ENCODE results near the gene FBXO30.

FBXO30 gene

DNA sequence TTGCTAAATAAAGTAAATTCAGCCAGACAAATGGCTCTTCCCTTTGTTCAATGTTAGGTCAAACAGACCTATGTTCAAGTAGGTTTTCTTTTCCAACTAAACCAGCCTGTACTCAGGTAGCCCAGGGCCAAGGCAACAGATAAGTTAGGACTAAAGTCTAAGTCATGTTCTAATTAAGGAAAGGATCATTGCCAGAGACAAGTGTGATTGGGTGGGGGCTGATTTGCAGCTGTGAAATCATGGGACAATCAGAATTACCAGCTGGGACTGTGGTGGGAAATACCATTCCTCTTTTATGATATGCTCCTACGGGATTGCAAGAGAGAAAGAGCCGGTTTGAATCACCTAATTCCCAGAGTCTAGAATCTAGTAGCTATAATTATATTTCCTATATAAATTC, 4.2 kb upstream of the FBXO30 start:
- DNase-seq: no peak

- no peak for DNase-seq
These were observed 1.8 kb upstream of the FBXO30 start for GRCh38 chr6:145816392-145816791.

DNA sequence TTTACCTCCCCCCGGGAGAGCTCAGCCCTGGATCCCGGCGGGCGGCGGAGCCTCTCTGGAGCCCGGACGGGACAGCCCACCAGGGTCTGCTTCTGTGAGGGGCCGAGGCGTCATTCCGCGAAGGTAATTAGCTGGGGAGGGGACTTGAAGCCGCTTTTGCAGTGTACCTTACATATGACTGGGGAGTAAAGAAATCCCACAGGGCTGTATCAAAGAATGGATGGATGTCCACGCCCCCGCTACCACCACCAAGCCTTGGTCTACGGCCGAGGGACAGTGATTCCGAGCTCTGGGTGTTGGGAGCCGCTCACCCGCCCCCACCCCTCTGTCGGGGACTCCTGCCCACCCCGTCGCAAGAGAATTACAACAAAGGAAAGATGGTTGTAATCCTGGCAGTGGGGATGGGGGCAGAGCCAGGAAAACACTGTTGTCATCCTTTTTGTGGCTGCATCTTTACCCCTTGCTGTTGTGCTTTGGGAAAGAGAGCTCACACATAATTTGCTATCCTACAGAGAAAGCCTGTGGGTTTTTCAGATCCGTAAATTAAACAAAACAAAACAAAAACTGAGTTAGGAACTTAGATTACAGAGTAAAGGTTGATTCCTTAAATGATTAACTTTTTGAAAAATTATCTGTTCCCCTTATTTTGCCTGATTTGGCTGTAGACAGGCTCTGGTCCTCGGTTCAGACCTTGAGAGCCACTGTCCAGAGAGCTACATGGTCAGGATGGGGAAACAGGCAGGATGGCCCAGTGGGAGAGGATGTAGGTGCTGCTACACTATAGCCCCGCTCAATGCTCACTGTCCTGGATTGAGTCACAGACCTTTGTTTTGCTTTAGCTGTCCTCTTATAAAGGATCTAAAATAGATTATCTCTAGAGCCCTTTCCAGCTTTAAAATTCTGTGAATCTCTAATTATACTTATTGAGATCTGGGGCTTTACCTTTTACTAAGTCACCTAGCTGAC, 997 bp upstream of the FBXO30 start:
- DNase-seq: no peak

- no peak for DNase-seq
These were observed 527 bp downstream of the FBXO30 start for GRCh38 chr6:145814035-145814500.

GRCh38 chr6:145813285-145814034, 1.1 kb downstream of the FBXO30 start:
- no peak for DNase-seq

GRCh38 chr6:145811741-145812140, 2.9 kb downstream of the FBXO30 start:
- DNase-seq: no peak

GRCh38 chr6:145809785-145810184, 4.8 kb downstream of the FBXO30 start:
- no peak for DNase-seq

DNA sequence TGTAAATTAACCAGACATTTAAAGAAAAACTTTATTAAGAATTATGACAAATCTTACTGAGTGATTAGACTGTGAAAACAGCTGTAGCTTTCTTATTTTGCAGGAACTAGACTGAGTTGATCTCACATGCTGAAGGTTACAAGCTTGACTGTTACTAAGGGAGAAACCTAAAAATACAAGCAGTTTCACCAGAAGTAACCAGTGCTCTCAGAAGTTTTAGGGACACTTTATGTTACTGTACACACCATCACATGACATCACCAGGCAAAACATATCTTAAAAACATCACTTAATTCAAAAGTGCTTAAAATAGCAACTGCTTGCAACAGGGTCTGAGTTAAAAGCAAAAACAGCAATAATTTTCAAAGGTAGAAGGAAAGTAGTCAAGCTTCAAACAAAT, 5.4 kb downstream of the FBXO30 start:
- no peak for DNase-seq

- DNase-seq: no peak
These were observed 6.4 kb downstream of the FBXO30 start for GRCh38 chr6:145808239-145808638.

DNA sequence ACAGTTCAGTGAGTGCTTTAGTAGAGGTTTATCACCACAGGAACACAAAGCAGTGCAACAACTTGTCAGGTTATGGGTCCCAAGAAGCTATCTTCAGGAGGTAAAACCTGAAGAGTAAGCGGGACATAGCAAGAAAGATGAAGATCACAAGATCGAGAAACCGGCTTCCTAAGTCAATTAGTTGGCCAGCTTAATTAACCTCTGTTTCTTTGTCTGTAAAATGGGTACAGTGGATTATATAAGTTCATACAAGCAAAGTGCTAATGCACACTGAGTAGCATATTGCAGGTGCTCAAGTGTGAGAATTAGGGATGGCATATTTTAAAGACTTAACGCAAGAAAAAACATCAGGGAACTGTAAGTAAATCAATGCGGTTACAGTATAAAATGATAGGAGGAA, 12.5 kb downstream of the FBXO30 start:
- DNase-seq: no peak

GRCh38 chr6:145801021-145801420, 13.6 kb downstream of the FBXO30 start:
- DNase-seq: no peak

DNA sequence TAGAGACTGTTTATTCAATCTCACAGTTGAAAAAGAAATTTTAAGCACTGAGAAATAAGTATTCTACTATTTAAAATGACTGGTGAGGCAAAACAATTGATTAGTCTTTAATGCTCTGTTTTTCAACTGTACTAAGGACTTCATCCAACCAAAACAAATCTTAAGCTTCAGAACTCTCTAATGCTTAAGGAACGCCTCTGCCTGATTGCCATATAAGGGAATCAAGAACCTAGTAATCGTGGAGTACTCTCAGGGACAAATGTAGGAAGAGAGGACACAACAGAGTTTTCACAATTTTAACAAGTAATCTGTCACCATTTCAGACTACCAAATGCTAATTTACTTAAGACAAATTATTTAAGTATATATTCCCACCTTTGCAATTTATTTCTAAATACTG, 16.1 kb downstream of the FBXO30 start:
- no peak for DNase-seq

- DNase-seq: no peak
These were observed 25.2 kb downstream of the FBXO30 start for GRCh38 chr6:145789443-145789842.

- DNase-seq: no peak
These were observed 26.9 kb downstream of the FBXO30 start for GRCh38 chr6:145787688-145788087.

DNA sequence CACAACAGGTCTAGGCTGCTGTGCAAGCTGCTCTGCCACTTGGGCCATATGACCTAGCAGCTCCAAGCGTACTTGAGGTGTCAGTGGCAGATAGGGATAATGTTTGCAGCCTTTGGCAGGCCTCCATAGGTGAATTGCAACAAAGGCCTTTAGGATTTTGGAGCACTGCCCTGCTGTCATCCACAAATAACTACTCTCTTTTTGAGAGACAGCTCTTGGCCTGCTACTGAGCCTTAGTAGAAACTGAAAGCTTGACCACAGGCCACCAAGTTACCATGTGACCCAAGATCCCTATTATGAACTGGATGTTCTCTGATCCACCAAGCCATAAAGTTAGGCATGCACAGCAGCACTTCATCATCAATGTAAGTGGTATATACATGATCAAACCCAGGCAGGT, 29.9 kb downstream of the FBXO30 start:
- no peak for DNase-seq

DNA sequence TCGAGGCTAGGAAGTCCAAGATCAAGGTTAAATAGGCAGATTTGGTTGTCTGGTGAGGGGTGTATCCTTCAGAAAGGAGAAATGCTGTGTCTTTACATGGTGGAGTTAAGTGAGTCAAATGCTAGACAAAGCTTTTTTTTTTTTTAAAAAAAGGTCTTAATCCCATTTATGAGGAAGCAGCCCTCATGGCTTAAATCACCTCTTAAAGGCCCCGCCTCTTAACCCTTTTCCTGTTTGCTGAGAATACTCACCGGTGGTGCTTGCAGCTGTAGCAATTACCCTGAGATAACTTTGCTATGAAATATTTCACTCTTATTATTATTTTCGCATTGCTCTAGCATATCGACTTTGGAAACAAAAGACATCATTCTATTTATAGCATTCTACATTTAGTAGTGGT, 30.8 kb downstream of the FBXO30 start:
- no peak for DNase-seq

- no peak for DNase-seq
These were observed 41.7 kb downstream of the FBXO30 start for GRCh38 chr6:145772846-145773245.

GRCh38 chr6:145765449-145765848, 49.1 kb downstream of the FBXO30 start:
- DNase-seq: no peak

GRCh38 chr6:145763742-145764141, 50.9 kb downstream of the FBXO30 start:
- DNase-seq: no peak

DNA sequence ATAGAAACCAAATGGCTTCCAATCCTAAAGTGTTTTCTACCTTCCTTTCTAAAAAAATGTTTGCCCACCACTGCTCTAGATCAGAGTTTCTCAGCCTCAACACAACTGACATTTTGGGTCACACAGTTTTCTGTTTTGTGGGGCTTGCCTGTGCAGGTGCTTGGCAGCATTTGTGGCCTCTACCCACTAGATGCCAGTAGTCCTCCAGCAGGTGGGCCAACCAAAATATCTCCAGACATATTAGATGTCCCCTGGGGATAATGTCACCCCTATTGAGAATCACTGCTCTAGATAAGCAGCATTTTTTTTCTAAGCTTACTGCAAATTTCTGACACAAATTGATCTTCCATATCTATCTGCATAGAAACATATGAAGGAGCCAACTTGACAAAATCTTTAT, 53.0 kb downstream of the FBXO30 start:
- no peak for DNase-seq

- no peak for DNase-seq
These were observed 56.5 kb downstream of the FBXO30 start for GRCh38 chr6:145758113-145758512.

GRCh38 chr6:145756170-145756662, 58.4 kb downstream of the FBXO30 start:
- no peak for DNase-seq

DNA sequence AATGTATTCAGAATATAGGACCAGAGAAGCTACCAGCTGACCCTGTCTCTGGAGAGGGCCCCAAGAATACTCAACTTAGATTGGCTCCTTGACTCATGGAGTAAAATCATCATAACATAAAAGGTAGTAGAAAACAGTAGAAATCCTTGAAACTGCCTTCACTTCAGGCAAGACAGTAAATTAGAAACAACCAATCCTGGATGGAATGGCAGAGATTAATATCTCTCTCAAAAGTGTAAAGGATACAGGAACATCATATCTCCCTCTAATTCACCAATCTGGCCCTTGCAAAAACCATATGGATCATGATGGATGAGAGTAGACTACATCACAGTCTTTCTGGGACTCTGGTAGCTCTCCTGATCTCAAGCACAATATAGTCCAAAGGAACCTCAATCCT, 58.9 kb downstream of the FBXO30 start:
- DNase-seq: no peak

DNA sequence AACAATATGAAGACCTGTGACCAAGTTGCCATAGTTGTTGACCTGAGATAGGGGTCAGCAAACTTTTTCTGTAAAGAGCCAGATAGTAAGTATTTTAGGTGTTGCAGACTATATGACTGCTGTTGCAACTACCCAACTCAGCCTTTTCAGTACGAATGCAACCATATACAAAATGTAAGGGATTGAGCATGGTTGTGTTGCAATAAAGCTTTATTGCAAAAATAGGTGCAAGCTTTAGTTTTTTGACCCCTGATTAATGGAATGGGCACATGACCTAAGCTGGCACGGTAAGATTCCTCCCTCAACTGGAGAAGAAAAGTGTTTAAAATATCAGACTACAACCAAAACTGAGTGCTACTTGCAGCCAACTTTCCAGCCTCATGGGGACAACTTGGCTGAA, 62.0 kb downstream of the FBXO30 start:
- no peak for DNase-seq

Data from activated CD4-positive, CD25-positive, alpha-beta regulatory T cell treated with anti-CD3 and anti-CD28 coated beads, Interleukin-2, amount 50 U/mL, for 72 hours (primary cell).